GM19455 (cell line): ENCODE data around the gene RBFOX1.

Experiments
- ATAC-seq: cut with Tn5 transposase; IDR thresholded peaks from one replicate; pipeline ENCODE4 v1.9.1; 2021; ENCODE audit not compliant: unreplicated experiment

RBFOX1 gene

DNA sequence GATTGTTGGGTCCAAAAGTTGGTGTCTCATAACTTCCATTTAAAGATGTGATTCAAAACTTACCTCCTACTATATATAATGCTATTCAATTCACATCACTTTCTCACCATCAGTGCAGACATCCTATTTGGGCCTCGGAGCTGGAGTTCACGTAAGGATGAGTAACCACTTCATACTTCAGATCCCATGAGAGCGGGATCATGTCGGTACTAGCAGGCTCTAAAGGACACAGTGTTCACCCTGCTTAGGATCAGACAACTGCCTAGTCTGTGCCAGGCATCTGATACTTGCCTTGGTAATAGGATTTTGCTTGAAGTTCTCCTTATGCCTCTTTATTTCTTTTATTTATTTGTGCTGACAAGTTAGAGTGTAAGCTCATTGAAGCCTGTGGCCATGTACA lies 39.5 kb downstream of the RBFOX1 start:
- no peak for ATAC-seq

DNA sequence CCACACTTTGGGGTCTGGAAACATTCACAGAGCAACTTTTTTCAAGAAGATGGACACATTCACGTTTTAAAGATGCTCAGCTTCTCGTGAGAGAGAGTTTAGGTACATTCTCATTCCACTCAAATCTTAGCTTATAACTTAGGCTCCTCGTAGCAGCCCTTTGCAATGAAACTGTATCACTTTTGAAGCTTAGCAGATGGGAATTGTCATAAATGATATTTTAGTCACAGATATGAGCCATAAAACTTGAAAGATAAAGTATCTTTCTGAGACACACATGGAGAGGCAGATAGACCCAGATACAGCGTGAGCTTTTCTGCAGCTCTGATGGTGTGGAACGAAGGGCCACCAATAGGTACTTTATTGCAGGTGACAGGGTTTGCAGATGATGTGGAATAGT lies 41.1 kb downstream of the RBFOX1 start:
- ATAC-seq = no peak

GRCh38 chr16:7374614-7375174 lies 42.0 kb downstream of the RBFOX1 start:
- no peak for ATAC-seq

DNA sequence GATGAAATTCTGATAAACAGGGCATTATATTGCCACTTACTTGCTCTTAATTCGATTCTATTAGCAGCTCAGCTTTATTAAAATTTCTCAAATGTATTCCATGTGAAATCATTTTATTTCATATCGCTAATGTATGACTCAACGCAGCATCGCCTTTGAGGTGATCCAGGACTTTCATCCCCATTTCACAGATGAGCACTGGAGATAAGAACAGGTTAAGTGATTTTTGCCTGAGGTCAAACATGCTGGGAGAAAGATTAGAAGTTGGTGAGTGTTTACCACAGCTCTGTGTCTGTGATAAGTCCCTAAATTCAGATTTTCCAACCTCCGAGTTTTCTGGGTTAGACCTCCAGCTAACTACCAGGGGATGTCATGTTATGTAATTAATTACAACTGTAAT lies 43.6 kb downstream of the RBFOX1 start:
- ATAC-seq = no peak

- no peak for ATAC-seq
Observed at GRCh38 chr16:7377231-7377630, 44.6 kb downstream of the RBFOX1 start.

DNA sequence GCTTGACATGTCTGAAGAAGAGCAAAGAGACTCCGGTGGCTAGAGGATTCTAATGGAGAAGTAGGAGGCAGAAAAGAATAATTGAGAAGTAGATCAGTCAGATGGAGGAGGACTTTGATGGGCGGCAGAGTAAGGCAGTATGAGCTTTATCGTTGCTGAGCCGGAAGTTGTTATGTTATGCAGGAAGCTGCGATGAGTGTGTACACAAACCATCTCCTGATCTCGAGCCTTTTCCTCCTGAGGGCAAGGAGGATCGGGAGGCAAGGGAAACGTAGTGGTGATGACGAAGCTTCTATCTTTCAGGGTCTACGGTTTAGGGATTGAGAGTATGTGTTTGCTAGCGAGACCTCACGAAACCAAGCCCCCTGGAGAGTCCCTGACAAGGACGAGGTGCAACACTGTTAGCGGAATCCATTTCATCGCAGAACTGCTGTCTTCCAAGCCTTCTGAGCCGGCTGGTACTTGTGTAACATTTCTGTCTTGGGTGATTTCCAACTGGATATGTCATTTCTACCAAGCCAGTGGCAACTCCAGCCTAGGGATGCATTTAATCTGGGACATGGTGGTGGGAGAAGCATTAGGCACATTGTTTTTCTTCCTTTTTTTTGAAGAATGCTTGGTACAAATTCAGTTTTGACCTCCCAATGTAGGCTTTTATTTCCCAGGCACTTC lies 45.5 kb downstream of the RBFOX1 start:
- no peak for ATAC-seq

DNA sequence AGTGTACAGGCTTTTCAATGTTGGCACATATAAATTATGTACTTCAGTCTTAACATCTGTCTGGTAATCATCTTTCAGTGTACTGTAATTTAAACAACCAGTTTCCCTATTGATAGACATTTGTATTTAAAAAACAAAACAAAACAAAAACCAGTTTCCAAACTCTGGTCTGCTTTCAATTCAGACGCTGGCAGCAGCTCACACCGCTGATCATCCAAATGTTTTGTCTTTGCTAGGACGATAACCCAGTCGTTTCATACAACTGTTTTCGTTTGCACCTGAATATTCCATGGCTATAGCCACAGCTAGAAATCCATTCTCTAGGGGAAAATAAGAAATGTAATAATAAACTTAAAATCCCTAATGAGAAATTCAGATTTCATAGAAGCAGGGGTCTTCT lies 47.8 kb downstream of the RBFOX1 start:
- ATAC-seq = no peak

DNA sequence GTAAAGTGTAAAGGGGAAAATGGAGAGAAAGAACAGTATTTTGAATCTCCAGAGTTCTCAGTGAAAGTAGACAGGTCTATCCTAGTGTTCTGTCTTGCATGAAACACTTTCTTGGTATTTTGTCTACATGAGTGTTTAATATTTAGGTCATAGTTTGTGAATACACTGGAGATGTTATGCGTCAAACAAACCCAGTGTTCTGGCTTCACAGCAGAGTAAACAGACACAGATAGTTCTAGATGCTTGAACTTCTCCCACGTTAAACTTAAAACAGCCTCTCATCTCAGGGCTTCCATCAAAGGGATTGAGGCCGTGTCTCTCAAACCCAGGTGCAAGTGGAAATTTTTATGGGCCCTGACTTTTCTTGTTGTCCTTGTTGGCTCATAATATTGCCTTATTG lies 48.3 kb downstream of the RBFOX1 start:
- ATAC-seq = no peak

DNA sequence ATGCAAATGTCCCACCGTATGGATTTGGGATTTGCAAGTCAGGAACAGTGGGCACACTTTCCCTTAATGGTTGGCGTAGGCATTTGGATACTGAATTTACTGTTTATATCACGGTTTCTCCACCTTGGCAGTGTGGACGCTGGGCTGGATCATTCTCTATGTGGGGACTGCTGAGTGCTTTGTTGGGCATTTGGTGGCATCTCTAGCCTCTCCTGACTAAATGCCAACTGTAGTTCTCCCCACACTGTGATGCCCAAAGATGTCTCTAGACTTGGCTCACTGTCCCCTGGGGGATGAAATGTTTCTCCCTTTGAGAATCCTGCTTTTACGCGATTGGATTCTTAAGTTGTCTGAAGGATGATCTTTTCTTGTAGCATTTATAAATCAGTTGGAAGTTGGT lies 49.0 kb downstream of the RBFOX1 start:
- no peak for ATAC-seq

DNA sequence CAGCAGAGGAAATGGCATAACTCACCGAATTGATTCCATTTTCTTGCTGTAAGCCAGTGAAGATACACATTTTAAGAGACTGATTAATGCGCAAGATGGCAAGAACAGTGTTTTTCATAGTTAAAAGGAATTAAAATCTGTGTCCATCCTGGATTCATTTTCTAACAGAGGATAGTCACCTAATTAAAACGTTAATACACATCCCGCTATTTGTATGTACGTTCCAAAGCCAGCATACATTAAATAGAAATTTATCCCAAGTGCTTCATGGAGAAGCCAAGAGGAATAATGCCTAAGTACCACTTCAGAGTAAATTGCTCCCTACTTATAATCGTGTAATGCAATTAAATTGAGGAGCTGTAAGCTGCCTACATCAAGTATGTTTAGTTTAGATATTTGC lies 49.9 kb downstream of the RBFOX1 start:
- no peak for ATAC-seq

- no peak for ATAC-seq
Observed at GRCh38 chr16:7390974-7391373, 58.3 kb downstream of the RBFOX1 start.

DNA sequence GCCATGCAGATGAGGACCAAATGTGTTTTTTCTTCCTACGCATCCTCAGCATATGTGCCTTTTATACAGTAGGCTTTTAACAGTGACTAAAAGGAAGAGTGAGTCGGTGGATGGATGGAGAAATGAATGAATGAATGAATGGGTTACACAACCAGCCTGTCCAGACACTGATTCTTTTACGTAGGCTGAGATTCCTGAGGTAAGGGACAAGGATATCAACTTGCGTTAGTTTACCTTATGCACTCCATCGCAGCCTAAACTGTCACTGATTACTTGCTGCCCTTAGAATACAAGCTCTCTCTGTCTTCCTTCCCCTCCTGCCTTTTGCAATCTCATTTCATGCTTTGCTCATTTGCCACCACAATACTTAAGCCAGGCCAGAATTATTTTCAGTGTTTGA lies 59.0 kb downstream of the RBFOX1 start:
- no peak for ATAC-seq

GRCh38 chr16:7392206-7392605 lies 59.6 kb downstream of the RBFOX1 start:
- ATAC-seq = no peak

GRCh38 chr16:7393680-7394079 lies 61.0 kb downstream of the RBFOX1 start:
- no peak for ATAC-seq

GRCh38 chr16:7394720-7395336 lies 62.2 kb downstream of the RBFOX1 start:
- ATAC-seq = no peak

DNA sequence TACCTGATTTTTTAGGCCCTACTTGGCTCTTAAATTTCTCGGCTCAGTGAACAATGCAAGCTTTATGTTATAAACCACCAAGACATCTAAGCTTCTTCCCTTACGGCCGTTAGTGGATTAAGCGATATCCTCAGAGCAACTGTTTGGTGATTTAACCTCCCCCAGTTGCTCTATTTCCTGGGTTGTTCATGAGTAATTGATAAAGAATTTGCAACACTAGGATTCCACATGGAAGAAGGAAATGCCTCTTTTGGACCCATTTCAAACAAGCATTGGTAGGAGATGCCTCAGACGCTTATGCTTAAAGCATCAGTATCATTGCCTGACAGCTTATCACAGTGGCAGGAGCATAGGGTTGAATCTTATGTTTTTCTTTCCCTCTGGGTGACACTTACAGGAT lies 65.3 kb downstream of the RBFOX1 start:
- no peak for ATAC-seq

- ATAC-seq = no peak
Observed at GRCh38 chr16:7398536-7398935, 65.9 kb downstream of the RBFOX1 start.

DNA sequence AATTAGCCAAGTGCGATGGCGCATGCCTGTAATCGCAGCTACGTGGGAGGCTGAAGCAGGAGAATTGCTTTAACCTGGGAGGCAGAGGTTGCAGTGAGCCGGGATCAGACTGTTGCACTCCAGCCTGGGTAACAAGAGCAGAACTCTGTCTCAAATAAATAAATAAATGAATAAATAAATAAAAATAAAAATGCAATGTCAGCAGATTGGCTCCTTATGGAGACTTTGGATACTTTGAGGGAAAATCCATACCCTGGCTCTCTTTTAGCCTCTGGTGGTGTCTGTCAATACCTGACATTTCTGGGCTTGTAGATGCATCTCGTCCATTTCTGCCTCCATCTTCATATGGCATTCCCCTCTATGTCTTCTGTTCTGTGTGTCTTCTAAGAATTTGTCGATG lies 66.7 kb downstream of the RBFOX1 start:
- no peak for ATAC-seq

DNA sequence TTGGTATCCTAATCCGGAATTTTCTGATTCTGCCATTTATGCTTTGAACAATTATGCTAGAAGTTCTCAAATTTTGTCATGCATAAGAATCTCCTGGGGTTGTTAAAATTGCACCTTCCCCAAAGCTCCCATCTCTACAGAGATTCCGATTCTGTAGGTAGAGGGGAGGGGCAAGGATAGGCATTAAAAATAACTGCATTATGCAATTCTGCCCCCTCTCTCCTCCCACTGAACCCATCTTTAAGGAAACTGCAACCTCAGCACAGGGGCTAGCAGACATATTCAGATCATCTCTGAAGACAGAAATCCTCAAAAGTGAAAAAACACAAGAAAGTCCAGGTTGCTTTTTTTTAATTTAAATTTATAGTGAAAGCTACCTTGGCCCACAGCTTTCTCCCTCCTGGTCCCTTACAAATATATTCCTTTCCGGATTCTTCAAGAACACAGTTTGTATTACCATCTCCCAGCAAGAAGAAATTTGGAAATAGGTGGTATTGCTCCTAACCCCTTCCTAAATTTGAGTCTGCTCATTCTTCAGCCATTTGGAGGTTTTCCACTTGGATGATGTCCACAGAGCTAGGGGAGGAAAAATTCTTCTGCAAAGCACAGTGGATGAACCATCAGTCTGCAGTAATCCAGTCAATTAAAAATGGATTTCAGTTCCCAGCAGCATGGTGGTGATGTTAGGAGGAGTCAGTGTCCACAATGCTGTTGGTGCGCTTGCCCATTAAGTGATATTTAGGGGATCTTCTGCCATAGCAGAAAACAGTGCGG lies 67.7 kb downstream of the RBFOX1 start:
- ATAC-seq = no peak

GRCh38 chr16:7404217-7404616 lies 71.6 kb downstream of the RBFOX1 start:
- no peak for ATAC-seq

DNA sequence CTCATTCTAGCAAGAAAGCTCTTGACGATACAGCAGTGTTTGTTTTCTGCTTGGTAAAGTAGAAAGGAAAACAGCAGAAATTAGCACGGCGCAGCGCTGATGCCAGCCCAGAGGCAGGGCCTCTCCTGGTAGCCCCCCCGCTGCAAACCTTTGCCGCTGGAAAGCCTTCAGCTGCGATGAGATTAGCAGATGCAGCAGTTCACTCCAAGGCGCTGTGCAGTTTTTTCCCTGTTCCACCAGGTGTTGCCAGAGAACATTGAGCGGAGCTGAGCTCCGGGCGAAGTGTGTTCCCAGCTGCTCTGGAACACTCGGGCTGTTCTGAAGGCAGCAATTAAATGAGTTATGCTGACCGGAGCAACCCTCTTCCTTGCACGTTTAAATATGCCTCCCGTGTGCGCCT lies 72.5 kb downstream of the RBFOX1 start:
- ATAC-seq = no peak
